Measurements from ENCODE around the gene SAMD11.

GRCh38 chr1:886311-886710 lies 37.4 kb upstream of the SAMD11 start:
- TF ChIP-seq CTCF (IDR thresholded peaks at IDR 0.05): no peak
- TF ChIP-seq POLR2A (IDR thresholded peaks at IDR 0.05): no peak
- no peak for TF ChIP-seq EP300 (IDR thresholded peaks at IDR 0.05)
